ENCODE measurements around the gene BRSK2.

- no peak for TF ChIP-seq CTCF (conservative IDR thresholded peaks at IDR 0.05; ENCODE audit: low read depth, low read length)
- no peak for TF ChIP-seq RAD21 (IDR thresholded peaks at IDR 0.05; ENCODE audit: low read length)
- no peak for TF ChIP-seq POLR2A (IDR thresholded peaks at IDR 0.05; ENCODE audit: low read depth, low read length)
- TF ChIP-seq MAZ (IDR thresholded peaks at IDR 0.05; ENCODE audit: borderline replicate concordance, low read depth, low read length): no peak
- TF ChIP-seq CEBPB (IDR thresholded peaks at IDR 0.05; ENCODE audit: low read depth, low read length): no peak
- no peak for TF ChIP-seq RFX5 (IDR thresholded peaks at IDR 0.05; ENCODE audit: low read depth, low read length)
- TF ChIP-seq BHLHE40 (IDR thresholded peaks at IDR 0.05; ENCODE audit: low read depth, low read length): no peak
- TF ChIP-seq MAFK (IDR thresholded peaks at IDR 0.05; ENCODE audit: low read depth, low read length): no peak
- no peak for TF ChIP-seq MXI1 (IDR thresholded peaks at IDR 0.05; ENCODE audit: borderline replicate concordance, low read depth, low read length)
- TF ChIP-seq NFE2L2 (IDR thresholded peaks at IDR 0.05; ENCODE audit: low read depth, low read length): no peak
- TF ChIP-seq USF2 (IDR thresholded peaks at IDR 0.05; ENCODE audit: low read depth, low read length): no peak
- TF ChIP-seq SMC3 (IDR thresholded peaks at IDR 0.05; ENCODE audit: low read depth, low read length): no peak
- TF ChIP-seq RCOR1 (IDR thresholded peaks at IDR 0.05; ENCODE audit: insufficient replicate concordance, low read length): no peak
Measured at GRCh38 chr11:1469287-1469910, 79.7 kb downstream of the BRSK2 start.

All from IMR-90 (cell line).